WTC11 (cell line): ENCODE data around the gene GPR148. TPM values are rescaled to one million over a fixed set of nuclear protein-coding genes. Genes with fewer than 3 reads are reported as not detected.
A peak's percentile ranks its signal among the peaks of the same experiment; 100 is the strongest.

ENCODE experiments used
- ATAC-seq: fragments of 200-7000 bp; cut with Tn5 transposase; 2 replicates; pipeline ENCODE4 v1.10.0; 2021; ENCODE audit warnings: mild to moderate bottlenecking, moderate library complexity
- CTCF ChIA-PET: fragments of 300-600 bp; sonication (Branson Sonifier 250); formaldehyde crosslinking; loops from one replicate; lab custom pipeline; 2021; ENCODE audit warnings: antibody characterized with exemption; lab: Charles Lee
- POLR2A ChIA-PET: fragments of 350-600 bp; sonication (Branson Sonifier 250); formaldehyde crosslinking; loops from one replicate; lab custom pipeline; 2021; ENCODE audit warnings: antibody characterized with exemption; lab: Charles Lee
- DNase-seq: peaks from one replicate; pipeline ENCODE4 v3.0.0; 2021; ENCODE audit warnings: low spot score
- H3K27ac Mint-ChIP-seq: 2 replicates; pipeline ENCODE4 v1.8.0; 2021; ENCODE audit warnings: mixed read lengths
- H3K27me3 Mint-ChIP-seq: 2 replicates; pipeline ENCODE4 v1.8.0; 2021; ENCODE audit warnings: low read depth, mild to moderate bottlenecking, moderate library complexity, mixed read lengths
- H3K36me3 Mint-ChIP-seq: 2 replicates; pipeline ENCODE4 v1.8.0; 2021; ENCODE audit warnings: mixed read lengths
- H3K4me1 Mint-ChIP-seq: 2 replicates; pipeline ENCODE4 v1.8.0; 2022; ENCODE audit warnings: mixed read lengths
- H3K4me3 Mint-ChIP-seq: 2 replicates; pipeline ENCODE4 v1.8.0; 2021; ENCODE audit warnings: mild to moderate bottlenecking, moderate library complexity, mixed read lengths
- H3K9me3 Mint-ChIP-seq: 2 replicates; pipeline ENCODE4 v1.8.0; 2021; ENCODE audit warnings: mixed read lengths
- CREB1 ChIP-seq: sonication (generic); formaldehyde crosslinking; IDR thresholded peaks from 2 replicates; pipeline ENCODE4 v1.8.0; 2023; ENCODE audit warnings: mild to moderate bottlenecking, missing genetic modification reagents
- ESRRA ChIP-seq: sonication (generic); formaldehyde crosslinking; IDR thresholded peaks from 2 replicates; pipeline ENCODE4 v1.8.1; 2022; ENCODE audit warnings: mild to moderate bottlenecking, missing genetic modification reagents, borderline replicate concordance
- MAX ChIP-seq: sonication (generic); formaldehyde crosslinking; IDR thresholded peaks from 2 replicates; pipeline ENCODE4 v1.8.0; 2022; ENCODE audit warnings: mild to moderate bottlenecking, missing genetic modification reagents
- MLX ChIP-seq: sonication (generic); formaldehyde crosslinking; IDR thresholded peaks from 2 replicates; pipeline ENCODE4 v1.8.1; 2023; ENCODE audit warnings: mild to moderate bottlenecking, missing genetic modification reagents, moderate library complexity
- NFYB ChIP-seq: sonication (generic); formaldehyde crosslinking; conservative IDR thresholded peaks from 2 replicates; pipeline ENCODE4 v1.8.0; 2022; ENCODE audit warnings: low read depth, missing genetic modification reagents
- NR2C2 ChIP-seq: sonication (generic); formaldehyde crosslinking; IDR thresholded peaks from 2 replicates; pipeline ENCODE4 v1.8.0; 2022; ENCODE audit warnings: mild to moderate bottlenecking, missing genetic modification reagents
- NR3C1 ChIP-seq: sonication (generic); formaldehyde crosslinking; conservative IDR thresholded peaks from 2 replicates; pipeline ENCODE4 v1.8.1; 2023; ENCODE audit warnings: low read depth, mild to moderate bottlenecking, missing genetic modification reagents
- RORB ChIP-seq: fragments of 250-450 bp; sonication (Bioruptor Pico); IDR thresholded peaks from 2 replicates; pipeline ENCODE4 v1.9.0; 2021; ENCODE audit warnings: mild to moderate bottlenecking
- SP1 ChIP-seq: sonication (generic); formaldehyde crosslinking; conservative IDR thresholded peaks from 2 replicates; pipeline ENCODE4 v1.8.1; 2022; ENCODE audit warnings: missing genetic modification reagents
- ZBTB21 ChIP-seq: sonication (generic); formaldehyde crosslinking; IDR thresholded peaks from 2 replicates; pipeline ENCODE4 v1.8.1; 2023; ENCODE audit warnings: mild to moderate bottlenecking, missing genetic modification reagents, borderline replicate concordance
- ZNF219 ChIP-seq: sonication (generic); formaldehyde crosslinking; IDR thresholded peaks from 2 replicates; pipeline ENCODE4 v1.8.0; 2023; ENCODE audit warnings: missing genetic modification reagents, mild to moderate bottlenecking, borderline replicate concordance
- total RNA-seq: library from RNA; stranded (reverse); gene quantifications from 3 replicates; pipeline ENCODE4 v1.2.3, GENCODE V29; 2021
- TF ChIP-seq, protein P1 (sequence below): sonication (generic); formaldehyde crosslinking; IDR thresholded peaks from 2 replicates; pipeline ENCODE4 v1.8.0; 2022; ENCODE audit warnings: mild to moderate bottlenecking, missing genetic modification reagents
- TF ChIP-seq, protein P2 (sequence below): sonication (generic); formaldehyde crosslinking; conservative IDR thresholded peaks from 2 replicates; pipeline ENCODE4 v1.8.1; 2023; ENCODE audit warnings: mild to moderate bottlenecking, low read depth, missing genetic modification reagents, moderate library complexity
- TF ChIP-seq, protein P3 (sequence below): sonication (generic); formaldehyde crosslinking; IDR thresholded peaks from 2 replicates; pipeline ENCODE4 v1.8.0; 2022; ENCODE audit warnings: mild to moderate bottlenecking, missing genetic modification reagents
- TF ChIP-seq, protein P4 (sequence below): fragments of 250-450 bp; sonication (Bioruptor Pico); IDR thresholded peaks from 2 replicates; pipeline ENCODE4 v2.1.2; 2022; ENCODE audit warnings: mild to moderate bottlenecking, moderate library complexity

GPR148 gene
- total RNA-seq, 1 experiment from 2014 or later = not detected

GRCh38 chr2:130726614-130727180, 2.2 kb upstream of the GPR148 start:
- DNase-seq = peak; percentile 18
- peaks cover 11% of the 10 kb centered on the region for H3K4me1 Mint-ChIP-seq
- POLR2A ChIA-PET = no interaction called here
- peak; percentile 4; the same call in 1 of the 2 replicates for ATAC-seq
- H3K27me3 Mint-ChIP-seq = peaks cover 34% of the 10 kb centered on the region
- no peaks in the 10 kb centered on the region for H3K36me3 Mint-ChIP-seq
- H3K9me3 Mint-ChIP-seq = peaks cover 12% of the 10 kb centered on the region
- H3K27ac Mint-ChIP-seq = peak overlapping the region; percentile 62
- TF ChIP-seq SP1 (no peak), NFYB (CRISPR knock-in tag) (no peak), MAX (CRISPR knock-in tag) (0 out of 2 replicates have a peak, but pooled peaks have one; percentile 16)
- peak overlapping the region; percentile 78 for H3K4me3 Mint-ChIP-seq
- CTCF ChIA-PET = no interaction called here

GRCh38 chr2:130727286-130727924, 1.5 kb upstream of the GPR148 start:
- Mint-ChIP-seq H3K27me3 (peaks cover 30% of the 10 kb centered on the region), H3K27ac (peak overlapping the region; percentile 62), H3K9me3 (peaks cover 5% of the 10 kb centered on the region), H3K36me3 (no peaks in the 10 kb centered on the region), H3K4me3 (peak overlapping the region; percentile 78), H3K4me1 (peaks cover 11% of the 10 kb centered on the region)
- DNase-seq (peak; percentile 95), ATAC-seq (peak; percentile 95)
- TF ChIP-seq SP1 (peak; percentile 96), CREB1 (CRISPR knock-in tag) (0 out of 2 replicates have a peak, but pooled peaks have one; percentile 24), MLX (CRISPR knock-in tag) (no peak), MAX (CRISPR knock-in tag) (0 out of 2 replicates have a peak, but pooled peaks have one; percentile 6)
- TF ChIP-seq, protein P1, sequence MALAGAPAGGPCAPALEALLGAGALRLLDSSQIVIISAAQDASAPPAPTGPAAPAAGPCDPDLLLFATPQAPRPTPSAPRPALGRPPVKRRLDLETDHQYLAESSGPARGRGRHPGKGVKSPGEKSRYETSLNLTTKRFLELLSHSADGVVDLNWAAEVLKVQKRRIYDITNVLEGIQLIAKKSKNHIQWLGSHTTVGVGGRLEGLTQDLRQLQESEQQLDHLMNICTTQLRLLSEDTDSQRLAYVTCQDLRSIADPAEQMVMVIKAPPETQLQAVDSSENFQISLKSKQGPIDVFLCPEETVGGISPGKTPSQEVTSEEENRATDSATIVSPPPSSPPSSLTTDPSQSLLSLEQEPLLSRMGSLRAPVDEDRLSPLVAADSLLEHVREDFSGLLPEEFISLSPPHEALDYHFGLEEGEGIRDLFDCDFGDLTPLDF = no peak
- POLR2A ChIA-PET = no interaction called here
- CTCF ChIA-PET = interaction anchor here (0.9 to 1.6 kb wide), 3 partner anchors 9 to 945 kb away, joined by 3 to 4 read pairs (median 4); no protein-coding TSS in a partner anchor

DNA sequence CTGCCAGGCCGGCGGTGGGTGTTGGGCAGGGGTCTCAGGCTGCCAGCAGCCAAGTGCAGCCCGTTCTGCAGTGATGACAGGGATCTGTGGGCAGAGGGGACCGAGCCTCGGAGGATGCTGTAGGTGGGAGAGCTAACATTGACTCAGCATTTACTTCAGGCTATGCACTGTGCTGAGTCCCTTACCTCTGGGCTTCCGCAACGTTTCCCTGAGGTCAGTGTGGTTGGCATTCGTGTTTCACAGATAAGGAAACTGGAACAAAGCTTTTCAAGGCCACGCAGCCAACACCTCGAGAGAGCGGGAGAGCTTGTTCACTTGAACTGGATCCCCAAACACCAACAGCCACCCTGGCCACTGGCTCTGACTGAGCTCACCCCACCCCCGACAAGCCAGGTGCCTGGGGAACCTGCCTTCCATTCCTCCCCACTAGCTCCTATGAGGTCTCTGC, 839 bp upstream of the GPR148 start:
- Mint-ChIP-seq H3K4me3 (peak overlapping the region; percentile 78), H3K27me3 (peaks cover 26% of the 10 kb centered on the region), H3K9me3 (no peaks in the 10 kb centered on the region), H3K36me3 (no peaks in the 10 kb centered on the region), H3K27ac (no peak overlapping the region), H3K4me1 (peaks cover 11% of the 10 kb centered on the region)
- ChIA-PET CTCF (interaction anchor here (0.9 to 1.6 kb wide), 4 partner anchors 9 to 945 kb away, joined by 3 to 4 read pairs (median 4); no protein-coding TSS in a partner anchor), POLR2A (interaction anchor here (0.9 kb wide), 1 partner anchor 29 kb away, joined by 3 read pairs; no protein-coding TSS in a partner anchor)
- DNase-seq = peak; percentile 20
- ATAC-seq = peak; percentile 9
- TF ChIP-seq RORB (CRISPR knock-in tag) (no peak), ESRRA (no peak), NFYB (CRISPR knock-in tag) (no peak), ZNF219 (CRISPR knock-in tag) (no peak), ZBTB21 (no peak), NR2C2 (no peak), SP1 (no peak), NR3C1 (CRISPR knock-in tag) (no peak)
- TF ChIP-seq, protein P2, sequence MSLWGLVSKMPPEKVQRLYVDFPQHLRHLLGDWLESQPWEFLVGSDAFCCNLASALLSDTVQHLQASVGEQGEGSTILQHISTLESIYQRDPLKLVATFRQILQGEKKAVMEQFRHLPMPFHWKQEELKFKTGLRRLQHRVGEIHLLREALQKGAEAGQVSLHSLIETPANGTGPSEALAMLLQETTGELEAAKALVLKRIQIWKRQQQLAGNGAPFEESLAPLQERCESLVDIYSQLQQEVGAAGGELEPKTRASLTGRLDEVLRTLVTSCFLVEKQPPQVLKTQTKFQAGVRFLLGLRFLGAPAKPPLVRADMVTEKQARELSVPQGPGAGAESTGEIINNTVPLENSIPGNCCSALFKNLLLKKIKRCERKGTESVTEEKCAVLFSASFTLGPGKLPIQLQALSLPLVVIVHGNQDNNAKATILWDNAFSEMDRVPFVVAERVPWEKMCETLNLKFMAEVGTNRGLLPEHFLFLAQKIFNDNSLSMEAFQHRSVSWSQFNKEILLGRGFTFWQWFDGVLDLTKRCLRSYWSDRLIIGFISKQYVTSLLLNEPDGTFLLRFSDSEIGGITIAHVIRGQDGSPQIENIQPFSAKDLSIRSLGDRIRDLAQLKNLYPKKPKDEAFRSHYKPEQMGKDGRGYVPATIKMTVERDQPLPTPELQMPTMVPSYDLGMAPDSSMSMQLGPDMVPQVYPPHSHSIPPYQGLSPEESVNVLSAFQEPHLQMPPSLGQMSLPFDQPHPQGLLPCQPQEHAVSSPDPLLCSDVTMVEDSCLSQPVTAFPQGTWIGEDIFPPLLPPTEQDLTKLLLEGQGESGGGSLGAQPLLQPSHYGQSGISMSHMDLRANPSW (CRISPR knock-in tag) = no peak
- TF ChIP-seq, protein P3, sequence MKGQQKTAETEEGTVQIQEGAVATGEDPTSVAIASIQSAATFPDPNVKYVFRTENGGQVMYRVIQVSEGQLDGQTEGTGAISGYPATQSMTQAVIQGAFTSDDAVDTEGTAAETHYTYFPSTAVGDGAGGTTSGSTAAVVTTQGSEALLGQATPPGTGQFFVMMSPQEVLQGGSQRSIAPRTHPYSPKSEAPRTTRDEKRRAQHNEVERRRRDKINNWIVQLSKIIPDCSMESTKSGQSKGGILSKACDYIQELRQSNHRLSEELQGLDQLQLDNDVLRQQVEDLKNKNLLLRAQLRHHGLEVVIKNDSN = no peak
- TF ChIP-seq, protein P4, sequence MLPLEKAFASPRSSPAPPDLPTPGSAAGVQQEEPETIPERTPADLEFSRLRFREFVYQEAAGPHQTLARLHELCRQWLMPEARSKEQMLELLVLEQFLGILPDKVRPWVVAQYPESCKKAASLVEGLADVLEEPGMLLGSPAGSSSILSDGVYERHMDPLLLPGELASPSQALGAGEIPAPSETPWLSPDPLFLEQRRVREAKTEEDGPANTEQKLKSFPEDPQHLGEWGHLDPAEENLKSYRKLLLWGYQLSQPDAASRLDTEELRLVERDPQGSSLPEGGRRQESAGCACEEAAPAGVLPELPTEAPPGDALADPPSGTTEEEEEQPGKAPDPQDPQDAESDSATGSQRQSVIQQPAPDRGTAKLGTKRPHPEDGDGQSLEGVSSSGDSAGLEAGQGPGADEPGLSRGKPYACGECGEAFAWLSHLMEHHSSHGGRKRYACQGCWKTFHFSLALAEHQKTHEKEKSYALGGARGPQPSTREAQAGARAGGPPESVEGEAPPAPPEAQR (CRISPR knock-in tag) = no peak
